ENCODE results near the gene MAGEA1.

GRCh38 chrX:153161952-153162351 lies 17.1 kb upstream of the MAGEA1 start:
- TF ChIP-seq ZC3H10 (CRISPR knock-in tag; IDR thresholded peaks at IDR 0.05) (no peak), PATZ1 (CRISPR knock-in tag; IDR thresholded peaks at IDR 0.05; ENCODE audit: borderline replicate concordance) (no peak), ARNTL (CRISPR knock-in tag; IDR thresholded peaks at IDR 0.05; ENCODE audit: borderline replicate concordance, low read depth) (no peak), GLIS3 (CRISPR knock-in tag; IDR thresholded peaks at IDR 0.05) (no peak), ESRRG (CRISPR knock-in tag; IDR thresholded peaks at IDR 0.05) (no peak), CSDC2 (CRISPR knock-in tag; IDR thresholded peaks at IDR 0.05) (no peak), POU6F1 (CRISPR knock-in tag; IDR thresholded peaks at IDR 0.05; ENCODE audit: borderline replicate concordance, low read depth) (no peak), ZFP3 (CRISPR knock-in tag; IDR thresholded peaks at IDR 0.05) (no peak), OSR1 (CRISPR knock-in tag; IDR thresholded peaks at IDR 0.05) (no peak), TCF4 (CRISPR knock-in tag; IDR thresholded peaks at IDR 0.05; ENCODE audit: borderline replicate concordance) (no peak), CREB5 (CRISPR knock-in tag; IDR thresholded peaks at IDR 0.05; ENCODE audit: low read depth) (no peak), TSHZ2 (CRISPR knock-in tag; IDR thresholded peaks at IDR 0.05) (no peak)
